ENCODE results near the gene COL28A1.

The COL28A1 gene

DNA sequence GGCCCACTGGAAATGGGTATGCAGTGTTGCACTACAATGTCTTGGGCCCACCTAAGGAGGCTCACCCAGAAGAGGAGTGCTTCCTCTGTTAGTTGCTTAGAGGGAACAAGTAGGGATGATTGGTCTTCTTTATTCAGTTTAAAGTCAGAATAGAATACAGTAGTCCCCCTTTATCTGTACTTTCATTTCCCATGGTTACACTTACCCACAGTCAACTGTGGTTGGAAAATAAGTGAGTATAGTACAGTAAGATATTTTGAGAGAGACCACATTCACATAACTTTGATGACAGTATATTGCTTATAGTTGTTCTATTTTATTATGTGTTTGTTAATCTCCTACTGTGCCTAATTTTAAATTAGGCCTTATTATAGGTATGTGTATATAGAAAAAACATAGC is 151.4 kb downstream of the COL28A1 start:
- H3K4me3 ChIP-seq (ENCODE audit: low read length): no peak overlapping the region

DNA sequence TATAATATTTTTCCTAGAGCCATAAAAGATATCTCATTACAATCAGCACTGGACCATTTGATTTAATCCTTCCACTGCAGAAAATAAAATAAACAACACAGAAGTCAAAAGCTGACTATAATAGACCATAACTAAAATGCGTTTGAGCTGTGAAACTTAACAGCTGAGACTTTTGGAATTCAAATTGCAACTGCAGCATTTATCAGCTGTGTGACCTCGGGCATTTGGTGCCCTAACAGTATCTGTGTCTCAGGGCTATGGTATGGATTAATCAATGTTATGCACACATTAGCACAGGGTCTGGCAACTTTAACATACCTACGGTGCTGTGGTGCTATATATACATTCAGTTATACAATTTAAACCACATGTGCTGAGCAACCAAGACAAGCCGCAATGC is 160.1 kb downstream of the COL28A1 start:
- no peak for DNase-seq (ENCODE audit: low read depth, low spot score)
- no peak overlapping the region for H3K4me3 ChIP-seq (ENCODE audit: low read length)

More for the DNA sequence above, 151.4 kb downstream of the COL28A1 start:
- DNase-seq (ENCODE audit: low read depth, low spot score): no peak

DNA sequence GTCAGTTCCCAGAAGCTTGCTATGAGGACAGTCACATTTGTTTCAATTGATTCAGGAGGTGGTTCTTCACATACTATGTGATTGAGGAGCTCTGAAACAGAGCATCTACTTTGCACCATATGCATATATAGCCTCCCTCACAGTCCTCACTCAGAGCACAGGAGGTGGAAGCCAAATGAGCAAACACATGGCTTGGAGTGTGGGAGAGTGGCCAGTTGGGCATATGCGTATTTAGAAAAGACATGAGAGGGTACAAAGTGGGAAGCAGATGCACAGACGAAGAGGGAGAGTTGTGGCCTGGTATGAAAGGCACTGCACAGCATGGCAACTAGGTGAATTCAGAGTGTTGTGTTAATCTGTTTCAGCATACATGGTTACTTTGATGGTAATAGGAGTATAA is 165.6 kb downstream of the COL28A1 start:
- no peak for DNase-seq (ENCODE audit: low read depth, low spot score)
- H3K4me3 ChIP-seq (ENCODE audit: low read length): no peak overlapping the region

DNA sequence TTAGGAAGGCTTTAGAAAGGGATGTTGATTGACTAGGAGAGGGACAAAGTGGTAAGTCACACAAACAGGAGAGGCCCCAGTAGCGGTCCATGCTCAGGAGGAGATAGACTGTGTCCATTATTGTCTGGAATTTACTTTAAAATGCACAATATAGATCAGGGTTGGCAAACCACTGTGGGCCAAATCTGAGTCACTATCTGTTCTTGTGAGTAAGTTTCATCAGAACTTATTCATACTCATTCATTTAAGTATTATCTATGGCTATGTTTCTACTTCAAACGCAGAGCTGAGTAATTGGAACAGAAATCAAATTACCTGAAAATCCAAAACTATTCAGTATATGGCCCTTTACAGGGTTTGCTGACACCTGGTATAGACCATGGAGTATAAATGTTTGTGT is 166.5 kb downstream of the COL28A1 start:
- H3K4me3 ChIP-seq (ENCODE audit: low read length): no peak overlapping the region
- no peak for DNase-seq (ENCODE audit: low read depth, low spot score)

DNA sequence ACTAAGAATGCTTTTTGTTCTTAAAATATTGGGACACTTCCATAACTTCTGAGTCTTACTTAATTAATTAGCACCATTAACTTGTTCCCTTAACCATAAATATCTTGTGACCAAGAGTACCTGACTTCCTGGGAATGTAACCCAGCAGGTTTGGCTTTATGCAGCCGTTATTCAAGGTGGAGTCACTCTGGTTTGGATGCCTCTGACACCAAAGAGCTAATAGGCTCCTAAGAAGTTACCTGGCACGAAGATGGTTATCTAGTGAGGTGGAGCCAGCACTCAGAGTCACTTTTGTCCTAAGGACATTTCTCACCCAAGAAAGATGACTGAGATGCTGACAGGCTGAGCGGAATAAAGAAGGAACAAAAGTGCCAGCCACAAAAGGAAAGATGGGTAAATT is 181.0 kb downstream of the COL28A1 start:
- no peak overlapping the region for H3K4me3 ChIP-seq (ENCODE audit: low read length)
- DNase-seq (ENCODE audit: low read depth, low spot score): no peak

DNA sequence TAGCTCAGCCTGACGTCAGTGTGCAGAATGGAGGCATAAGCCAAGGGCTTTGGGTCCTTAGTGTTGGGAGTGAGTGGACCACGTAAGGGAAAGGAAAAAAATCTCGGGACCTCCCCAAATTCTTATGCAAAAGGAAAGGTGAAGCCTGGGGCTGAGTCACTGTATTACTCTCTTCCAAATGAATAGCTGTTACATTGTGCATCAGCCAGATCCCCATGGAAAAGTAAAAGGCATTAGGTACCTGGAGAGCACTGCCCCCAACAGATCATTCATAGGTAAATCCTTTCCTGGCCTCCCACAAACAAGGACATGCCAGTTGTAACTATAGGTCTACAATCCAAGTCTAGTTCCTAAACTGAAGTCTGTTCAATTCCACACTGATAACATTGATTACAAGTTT is 182.8 kb downstream of the COL28A1 start:
- DNase-seq (ENCODE audit: low read depth, low spot score): no peak
- no peak overlapping the region for H3K4me3 ChIP-seq (ENCODE audit: low read length)

DNA sequence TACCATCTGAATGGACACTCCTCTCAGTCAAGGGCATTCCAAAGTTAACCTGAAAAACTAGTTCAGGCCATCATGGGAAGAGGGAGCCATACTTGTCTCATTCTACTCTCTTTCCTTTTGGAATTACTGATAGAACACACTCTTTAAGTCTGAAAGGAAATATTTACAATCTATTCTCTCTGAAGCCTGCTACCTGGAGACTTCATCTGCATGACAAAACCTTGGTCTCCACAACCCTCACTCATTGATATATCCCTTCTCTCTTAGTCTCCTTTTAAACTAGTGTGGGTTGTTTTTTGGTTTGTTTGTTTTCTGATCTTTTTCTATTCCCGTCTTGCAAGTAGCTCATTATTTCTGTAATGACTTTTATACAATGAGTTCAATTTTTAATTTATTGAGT is 183.8 kb downstream of the COL28A1 start:
- DNase-seq (ENCODE audit: low read depth, low spot score): no peak
- H3K4me3 ChIP-seq (ENCODE audit: low read length): no peak overlapping the region

DNA sequence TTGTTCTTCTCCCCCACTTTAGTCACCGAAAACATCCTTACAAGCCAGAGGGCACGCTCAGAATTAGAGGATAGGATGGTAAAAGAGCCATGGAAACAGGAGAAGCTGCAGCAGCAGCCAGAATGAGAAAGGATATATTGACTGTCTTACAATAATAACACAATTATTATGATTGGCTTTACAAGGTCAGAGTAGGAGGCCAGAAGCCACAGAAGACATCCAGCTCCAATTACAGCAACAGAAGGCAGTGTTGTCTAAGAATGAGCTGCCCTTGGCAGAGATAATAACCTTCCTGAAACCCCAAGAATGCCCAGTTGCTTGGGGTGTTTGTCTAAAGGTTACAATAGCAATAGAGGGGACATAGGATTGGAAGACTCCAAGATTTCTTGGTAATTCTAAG is 184.5 kb downstream of the COL28A1 start:
- DNase-seq (ENCODE audit: low read depth, low spot score): no peak
- no peak overlapping the region for H3K4me3 ChIP-seq (ENCODE audit: low read length)

DNA sequence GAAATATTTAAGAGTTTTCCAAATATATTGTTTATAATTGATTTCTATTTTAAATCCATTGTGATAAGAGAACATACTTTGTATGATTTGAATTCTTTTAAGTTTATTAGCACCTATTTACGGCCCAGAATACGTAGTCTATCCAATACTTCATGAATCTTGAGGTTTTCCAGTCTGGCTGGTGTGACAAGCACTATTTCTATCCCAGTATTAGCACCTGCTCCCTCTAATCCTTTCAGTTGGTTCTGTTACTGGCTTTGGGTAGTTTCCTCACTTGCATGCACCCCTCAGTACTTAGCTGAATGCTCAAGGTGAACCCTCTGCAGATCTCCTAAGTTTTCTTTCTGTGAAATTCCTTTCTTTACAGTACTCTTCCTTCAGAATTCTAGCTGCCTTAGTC is 186.5 kb downstream of the COL28A1 start:
- no peak overlapping the region for H3K4me3 ChIP-seq (ENCODE audit: low read length)
- DNase-seq (ENCODE audit: low read depth, low spot score): no peak

DNA sequence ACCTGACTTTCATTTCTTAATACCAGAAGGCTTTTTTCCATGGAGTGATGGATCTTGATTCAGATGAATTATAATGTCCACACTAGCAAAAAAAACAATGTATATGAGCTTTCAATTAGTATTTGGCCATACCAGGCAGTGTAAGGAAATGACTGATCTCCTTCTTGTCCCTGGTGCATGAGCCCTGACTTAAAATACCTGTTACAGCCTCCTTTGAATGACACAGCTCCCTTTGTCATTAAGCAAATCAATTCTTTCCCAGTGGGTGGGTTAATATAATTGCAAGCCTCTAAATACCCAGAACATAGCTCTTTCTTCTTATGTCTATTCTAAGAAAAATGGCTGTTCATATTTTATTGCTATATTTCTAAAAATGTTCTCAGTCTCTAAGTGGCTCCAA is 188.6 kb downstream of the COL28A1 start:
- no peak overlapping the region for H3K4me3 ChIP-seq (ENCODE audit: low read length)
- DNase-seq (ENCODE audit: low read depth, low spot score): no peak

DNA sequence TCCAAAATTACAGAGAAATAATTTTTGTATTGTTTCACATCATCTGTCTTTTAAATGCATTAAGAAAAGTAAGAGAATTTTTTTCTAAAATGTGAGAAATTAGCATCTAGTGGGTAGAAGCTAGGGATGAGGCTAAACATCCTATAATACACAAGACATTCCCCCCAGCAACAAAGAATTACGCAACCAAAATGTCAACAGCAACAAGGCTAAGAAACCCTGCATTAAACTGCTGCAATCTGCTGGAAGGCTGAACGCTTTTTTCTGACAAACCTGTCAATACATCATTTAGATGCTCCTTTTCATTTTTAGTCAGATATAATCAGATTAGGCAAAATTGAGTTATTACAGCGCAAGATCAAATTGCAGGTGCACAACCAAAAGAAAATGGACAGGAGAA is 191.1 kb downstream of the COL28A1 start:
- H3K4me3 ChIP-seq (ENCODE audit: low read length): no peak overlapping the region
- no peak for DNase-seq (ENCODE audit: low read depth, low spot score)

DNA sequence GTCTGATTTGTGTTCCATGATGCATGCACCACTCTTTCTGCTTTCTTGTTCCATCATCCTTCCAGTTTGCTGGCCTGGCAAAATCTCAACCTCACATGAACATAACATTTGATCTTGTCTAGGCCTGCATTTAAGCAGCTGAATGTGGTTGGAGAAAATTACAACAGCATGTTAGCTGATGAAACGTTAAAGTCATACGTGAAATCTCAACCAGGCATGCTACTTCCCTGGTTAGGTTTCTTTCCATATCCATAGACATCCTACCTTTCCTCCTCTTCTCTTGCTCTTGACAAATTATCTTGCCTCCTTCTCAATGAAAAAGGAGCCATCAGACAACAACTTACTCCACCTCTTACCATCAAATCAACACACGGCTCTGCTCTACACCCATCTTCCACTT is 199.8 kb downstream of the COL28A1 start:
- no peak for DNase-seq (ENCODE audit: low read depth, low spot score)
- H3K4me3 ChIP-seq (ENCODE audit: low read length): no peak overlapping the region

DNA sequence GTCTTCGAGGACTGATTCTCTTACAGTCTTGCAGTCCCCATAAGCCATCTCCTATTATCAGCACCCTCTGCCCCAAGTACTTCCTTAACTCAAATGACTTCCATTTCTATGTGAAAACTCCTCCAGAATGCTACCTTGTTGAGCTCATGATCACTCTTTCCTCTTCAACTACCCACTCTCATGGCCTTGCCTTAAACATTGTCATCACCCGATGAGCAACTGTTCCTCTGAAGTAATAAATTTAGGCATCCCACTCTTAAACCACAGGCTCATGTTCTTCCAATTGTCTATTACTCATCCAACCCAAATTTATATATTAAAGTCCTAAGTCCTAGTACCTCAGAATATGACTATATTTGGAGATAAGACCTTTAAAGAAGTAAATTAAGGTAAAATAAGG is 200.5 kb downstream of the COL28A1 start:
- H3K4me3 ChIP-seq (ENCODE audit: low read length): no peak overlapping the region
- DNase-seq (ENCODE audit: low read depth, low spot score): no peak

DNA sequence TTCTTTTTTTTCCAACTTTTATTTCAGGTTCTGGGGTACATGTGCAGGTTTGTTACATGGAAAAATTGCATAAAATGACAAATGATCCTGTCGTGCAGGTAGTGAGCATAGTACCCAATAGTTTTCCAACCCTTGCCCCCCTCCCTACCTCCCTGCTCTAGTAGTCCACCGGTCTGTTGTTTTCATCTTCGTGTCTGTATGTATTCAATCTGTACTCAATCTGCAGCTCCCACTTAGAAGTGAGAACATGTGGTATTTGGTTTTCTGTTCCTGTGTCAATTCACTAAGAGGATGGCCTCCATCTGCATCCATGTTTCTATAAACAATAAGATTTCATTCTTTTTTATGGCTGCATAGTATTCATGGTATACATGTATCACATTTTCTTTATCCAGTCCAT is 202.1 kb downstream of the COL28A1 start:
- no peak overlapping the region for H3K4me3 ChIP-seq (ENCODE audit: low read length)

DNA sequence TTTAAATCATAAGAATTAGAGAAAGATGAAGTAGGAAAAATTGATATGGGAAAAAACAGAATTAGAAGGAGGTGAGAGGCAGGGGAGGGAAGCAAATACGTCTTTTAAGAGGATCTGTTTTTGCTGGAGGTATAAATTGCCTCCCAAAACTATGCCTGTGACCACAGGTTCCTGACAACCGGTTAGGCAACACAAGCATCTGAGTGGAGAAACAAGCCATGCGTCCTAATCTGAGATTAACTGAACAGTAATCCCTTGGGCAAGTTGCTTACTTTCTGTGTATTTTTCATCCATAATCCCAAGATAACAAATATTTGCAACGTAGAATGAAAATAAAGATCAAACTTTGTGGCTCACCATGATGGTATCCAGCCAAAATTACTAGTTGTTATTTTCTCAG is 204.2 kb downstream of the COL28A1 start:
- no peak overlapping the region for H3K4me3 ChIP-seq (ENCODE audit: low read length)
- DNase-seq (ENCODE audit: low read depth, low spot score): no peak

More for the DNA sequence above, 202.1 kb downstream of the COL28A1 start:
- DNase-seq (ENCODE audit: low read depth, low spot score): no peak

DNA sequence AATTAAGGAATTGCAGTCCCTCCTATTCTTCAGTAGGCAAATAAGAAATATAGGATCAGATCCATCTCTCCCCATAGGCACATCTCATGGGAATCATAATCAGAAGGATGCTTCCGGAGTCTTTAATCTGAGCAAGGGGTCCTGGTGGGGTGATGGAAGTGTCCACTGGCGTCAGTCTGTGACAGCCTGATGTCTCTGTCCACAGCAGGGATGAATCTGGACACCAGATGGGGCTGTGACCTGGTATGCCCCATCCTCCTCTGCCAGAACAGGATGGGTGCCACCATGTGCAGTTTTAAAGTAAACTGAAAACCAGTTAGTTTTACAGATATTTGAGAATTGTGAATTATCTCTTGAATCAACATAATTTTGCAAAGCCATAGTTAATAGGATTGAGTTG is 204.7 kb downstream of the COL28A1 start:
- no peak for DNase-seq (ENCODE audit: low read depth, low spot score)
- no peak overlapping the region for H3K4me3 ChIP-seq (ENCODE audit: low read length)

DNA sequence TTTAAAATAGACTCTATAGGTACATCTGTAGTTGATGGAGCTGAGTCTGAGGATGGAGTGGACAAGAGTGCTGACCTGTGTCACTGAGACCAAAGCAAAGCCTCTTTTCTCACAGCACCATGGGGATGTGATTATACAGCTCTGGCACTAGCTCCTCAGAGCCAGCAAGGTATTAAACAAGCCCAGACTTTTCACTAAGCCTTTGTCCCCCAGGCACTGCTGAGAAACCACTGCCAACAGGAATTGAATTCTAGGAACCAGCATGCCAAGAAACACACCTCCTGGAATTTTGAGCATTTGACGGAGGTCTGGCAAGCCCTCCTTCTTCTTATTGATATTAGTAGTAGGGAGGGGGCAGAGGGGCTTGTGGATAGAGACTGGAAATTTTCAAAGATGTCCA is 206.3 kb downstream of the COL28A1 start:
- H3K4me3 ChIP-seq (ENCODE audit: low read length): no peak overlapping the region
- no peak for DNase-seq (ENCODE audit: low read depth, low spot score)

DNA sequence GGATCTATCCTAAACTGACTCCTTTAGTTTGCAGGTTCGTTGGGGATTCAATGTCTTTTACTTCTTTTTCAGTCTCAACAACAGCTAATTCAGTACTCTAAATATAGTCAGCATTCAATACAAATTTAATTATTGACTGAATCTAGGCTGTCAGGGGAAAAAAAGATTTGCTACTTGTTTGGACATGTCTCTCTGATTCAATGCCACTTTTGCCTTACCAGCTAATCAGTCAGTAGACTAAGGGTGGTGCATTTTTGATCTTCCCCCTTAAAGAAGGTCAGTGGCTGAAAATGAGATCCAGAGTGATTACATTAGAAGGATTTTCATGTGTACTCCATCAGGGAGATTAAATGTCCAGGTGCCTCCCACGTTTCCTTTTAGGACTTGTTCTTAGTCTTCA is 208.2 kb downstream of the COL28A1 start:
- H3K4me3 ChIP-seq (ENCODE audit: low read length): no peak overlapping the region
- DNase-seq (ENCODE audit: low read depth, low spot score): no peak

DNA sequence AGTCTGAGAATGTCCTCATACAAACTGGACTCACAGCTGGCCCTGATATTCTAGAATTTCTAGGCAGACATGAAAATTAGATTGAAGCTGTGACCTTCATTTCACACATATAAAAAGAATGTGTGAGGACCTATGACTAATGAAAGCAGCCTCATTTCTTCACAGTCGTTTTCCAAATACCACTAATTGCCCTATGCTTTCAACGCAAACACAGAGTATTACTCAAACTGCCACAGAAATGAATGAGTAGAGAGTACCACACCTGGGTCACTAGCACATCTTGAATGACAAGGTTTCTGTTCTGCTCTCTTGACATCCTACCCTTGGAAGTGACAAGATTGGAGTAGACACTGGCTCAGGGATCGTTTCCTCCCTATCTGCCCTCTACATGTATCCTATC is 211.0 kb downstream of the COL28A1 start:
- no peak overlapping the region for H3K4me3 ChIP-seq (ENCODE audit: low read length)
- DNase-seq (ENCODE audit: low read depth, low spot score): no peak

DNA sequence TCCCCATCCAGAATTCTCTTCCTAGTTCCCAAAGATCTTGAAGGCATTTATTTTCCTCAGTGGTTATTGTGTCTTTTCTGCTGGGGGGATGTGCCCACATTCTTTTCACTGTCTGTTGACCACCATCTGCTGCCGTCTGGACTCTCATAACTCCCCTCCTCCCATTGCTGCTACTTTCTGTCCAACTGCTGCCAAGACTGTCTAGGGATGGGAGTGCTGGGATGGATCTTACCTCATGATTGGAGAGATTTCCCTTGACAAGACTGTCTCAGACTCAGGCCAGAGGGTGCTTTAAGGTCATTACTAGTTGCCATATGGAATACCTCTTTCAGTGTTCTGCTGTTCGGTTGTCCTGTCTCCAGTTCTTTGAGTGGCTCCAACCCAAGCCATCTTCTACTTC is 211.8 kb downstream of the COL28A1 start:
- H3K4me3 ChIP-seq (ENCODE audit: low read length): no peak overlapping the region
- no peak for DNase-seq (ENCODE audit: low read depth, low spot score)

DNA sequence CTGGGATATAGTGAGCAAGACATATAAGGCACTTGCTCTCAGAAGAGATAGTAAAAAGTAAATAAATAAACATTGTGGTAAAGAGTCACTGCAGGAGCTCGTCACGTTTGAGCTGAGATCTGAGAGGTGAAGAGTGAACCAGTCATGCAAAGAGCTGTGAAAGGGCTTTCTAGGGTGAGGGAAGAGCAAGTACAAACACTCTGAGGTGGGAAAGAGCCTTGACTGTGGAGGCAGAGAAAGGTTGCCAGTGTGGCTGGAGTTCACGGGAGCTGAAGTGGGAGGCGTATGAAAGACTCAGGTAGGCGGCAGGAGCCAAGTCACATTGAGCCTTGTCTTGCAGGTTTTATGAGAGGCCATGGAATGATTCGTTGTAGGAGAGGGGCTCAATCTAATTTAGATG is 212.3 kb downstream of the COL28A1 start:
- H3K4me3 ChIP-seq (ENCODE audit: low read length): no peak overlapping the region
- no peak for DNase-seq (ENCODE audit: low read depth, low spot score)

DNA sequence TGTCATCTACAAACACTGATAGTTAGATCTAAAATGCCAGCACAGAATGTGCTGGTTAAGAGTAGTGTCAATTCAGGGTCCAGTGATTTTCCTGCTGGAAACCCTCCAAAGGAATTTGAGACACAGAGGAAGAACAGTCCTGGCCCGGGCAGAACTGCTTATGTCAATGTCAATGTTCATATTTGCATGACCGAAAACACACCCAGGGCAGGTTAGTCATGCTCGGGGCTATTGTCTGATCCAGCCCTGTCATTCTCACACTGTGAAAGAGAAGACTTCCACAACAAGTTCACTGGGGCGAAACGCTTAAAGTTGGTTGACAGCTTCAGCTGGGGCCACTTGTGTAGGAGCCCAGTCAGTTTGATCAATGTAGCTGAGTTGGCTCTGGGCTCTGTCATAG is 214.0 kb downstream of the COL28A1 start:
- H3K4me3 ChIP-seq (ENCODE audit: low read length): no peak overlapping the region
- no peak for DNase-seq (ENCODE audit: low read depth, low spot score)
